OCI-LY1 (cell line): ENCODE results near the gene ANKS1A.
"Not testable (repeated sequence)": the region's sequence is repeated elsewhere in the genome, so short reads cannot be mapped to it uniquely, and the experiment has no call there.

Source experiments
- H2AFZ ChIP-seq: fragments of 200-600 bp; sonication (generic), shearing (Covaris generic); 2 replicates; pipeline ENCODE4 v1.6.0; 2014; ENCODE audit warnings: antibody characterized with exemption, mild to moderate bottlenecking, low read length
- H3F3A ChIP-seq: fragments of 200-600 bp; sonication (generic), shearing (Covaris generic); 2 replicates; pipeline ENCODE4 v1.6.0; 2014; ENCODE audit warnings: mild to moderate bottlenecking, antibody characterized with exemption, low read length, moderate library complexity; ENCODE audit not compliant: insufficient read depth
- H3K27ac ChIP-seq: fragments of 200-600 bp; sonication (generic); 2 replicates; pipeline ENCODE4 v1.5.1; 2014; ENCODE audit warnings: low read length, mixed run types, mild to moderate bottlenecking, low read depth; ENCODE audit not compliant: poor library complexity, severe bottlenecking
- H3K27me3 ChIP-seq: fragments of 200-600 bp; sonication (generic); 2 replicates; pipeline ENCODE4 v1.6.0; 2014; ENCODE audit warnings: antibody characterized with exemption, mild to moderate bottlenecking, low read length, moderate library complexity; ENCODE audit not compliant: insufficient read depth
- H3K36me3 ChIP-seq: fragments of 200-600 bp; sonication (generic); 2 replicates; pipeline ENCODE4 v1.6.1; 2014; ENCODE audit warnings: mild to moderate bottlenecking, antibody characterized with exemption, low read length, moderate library complexity, mixed read lengths; ENCODE audit not compliant: insufficient read depth
- H3K4me1 ChIP-seq: fragments of 200-600 bp; sonication (generic); 2 replicates; pipeline ENCODE4 v1.5.1; 2014; ENCODE audit warnings: mild to moderate bottlenecking, low read length, moderate library complexity; ENCODE audit not compliant: insufficient read depth, severe bottlenecking
- H3K4me2 ChIP-seq: fragments of 200-600 bp; sonication (generic), shearing (Covaris generic); 2 replicates; pipeline ENCODE4 v1.6.1; 2014; ENCODE audit warnings: low read length
- H3K4me3 ChIP-seq: fragments of 200-600 bp; sonication (generic); 2 replicates; pipeline ENCODE4 v1.5.1; 2014; ENCODE audit warnings: low read length, low read depth, mild to moderate bottlenecking, mixed read lengths; ENCODE audit not compliant: poor library complexity, severe bottlenecking
- H3K79me2 ChIP-seq: fragments of 200-600 bp; shearing (Covaris generic); 2 replicates; pipeline ENCODE4 v1.6.1; 2016; ENCODE audit warnings: mixed run types, low read length, mixed read lengths; ENCODE audit not compliant: insufficient read depth
- H3K9ac ChIP-seq: fragments of 200-600 bp; sonication (generic), shearing (Covaris generic); 2 replicates; pipeline ENCODE4 v1.6.1; 2014; ENCODE audit warnings: mild to moderate bottlenecking, low read length, mixed read lengths
- H3K9me2 ChIP-seq: fragments of 200-600 bp; sonication (generic), shearing (Covaris generic); 2 replicates; pipeline ENCODE4 v1.6.1; 2014; ENCODE audit warnings: low read depth, mild to moderate bottlenecking, low read length, mixed read lengths
- H3K9me3 ChIP-seq: fragments of 200-600 bp; shearing (Covaris generic); 2 replicates; pipeline ENCODE4 v1.6.1; 2014; ENCODE audit warnings: low read length, mixed read lengths
- H4K20me1 ChIP-seq: fragments of 200-600 bp; sonication (generic), shearing (Covaris generic); 2 replicates; pipeline ENCODE4 v1.6.0; 2016; ENCODE audit warnings: mild to moderate bottlenecking, low read length; ENCODE audit not compliant: insufficient read depth
- CTCF ChIP-seq: fragments of 200-600 bp; sonication (generic), shearing (Covaris generic); IDR thresholded peaks from 2 replicates; pipeline ENCODE4 v1.5.1; 2017; ENCODE audit warnings: mild to moderate bottlenecking, antibody characterized with exemption, low read length, moderate library complexity, mixed read lengths
- EZH2 ChIP-seq: fragments of 200-600 bp; sonication (generic), shearing (Covaris generic); IDR thresholded peaks from 2 replicates; pipeline ENCODE4 v1.8.0; 2017; ENCODE audit warnings: borderline replicate concordance, mixed run types, mild to moderate bottlenecking, antibody characterized with exemption, low read length, moderate library complexity, mixed read lengths

The ANKS1A gene

DNA sequence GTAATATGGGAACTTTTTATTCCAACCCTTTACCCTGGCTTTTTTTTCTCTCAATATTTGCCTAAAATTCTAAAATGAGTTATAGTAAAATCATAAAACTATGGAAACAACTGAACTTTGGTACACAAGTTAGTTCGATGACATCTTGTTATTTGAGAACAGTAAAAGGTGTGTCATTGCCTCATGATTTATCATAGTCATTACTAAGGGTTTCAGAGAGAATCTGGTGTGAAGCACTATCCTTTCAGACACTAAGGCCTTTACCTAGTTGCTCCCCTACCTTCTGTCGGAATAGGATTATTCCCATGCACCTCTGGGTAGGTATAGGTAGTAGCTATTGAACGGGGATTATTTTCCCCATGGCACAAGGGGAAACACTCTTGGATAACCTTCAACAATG is 12.6 kb upstream of the ANKS1A start:
- Histone ChIP-seq H3K9ac (no peak overlapping the region), H3K27ac (no peak overlapping the region), H3K36me3 (peaks cover 89% of the 10 kb centered on the region), H3K4me2 (no peak overlapping the region), H3K4me3 (no peak overlapping the region), H3K79me2 (no peaks in the 10 kb centered on the region), H3K9me2 (no peaks in the 10 kb centered on the region), H3F3A (no peaks in the 10 kb centered on the region), H3K9me3 (no peaks in the 10 kb centered on the region), H4K20me1 (no peaks in the 10 kb centered on the region), H3K27me3 (no peaks in the 10 kb centered on the region), H2AFZ (no peak overlapping the region), H3K4me1 (no peaks in the 10 kb centered on the region)
- TF ChIP-seq EZH2 (no peak), CTCF (no peak)

GRCh38 chr6:34877259-34877658 is 11.8 kb upstream of the ANKS1A start:
- no peaks in the 10 kb centered on the region for H3K9me2 ChIP-seq
- no peaks in the 10 kb centered on the region for H3K27me3 ChIP-seq
- no peak overlapping the region for H2AFZ ChIP-seq
- no peak overlapping the region for H3K4me2 ChIP-seq
- no peaks in the 10 kb centered on the region for H3K4me1 ChIP-seq
- no peak overlapping the region for H3K4me3 ChIP-seq
- H3K27ac ChIP-seq, result no peak overlapping the region
- no peaks in the 10 kb centered on the region for H3K9me3 ChIP-seq
- H3K36me3 ChIP-seq, result peaks cover 81% of the 10 kb centered on the region
- H3K9ac ChIP-seq, result no peak overlapping the region
- H3K79me2 ChIP-seq, result no peaks in the 10 kb centered on the region
- TF ChIP-seq CTCF (no peak), EZH2 (no peak)
- H4K20me1 ChIP-seq, result no peaks in the 10 kb centered on the region
- no peaks in the 10 kb centered on the region for H3F3A ChIP-seq

- Histone ChIP-seq H3K4me1 (no peaks in the 10 kb centered on the region), H2AFZ (no peak overlapping the region), H3K9me3 (no peaks in the 10 kb centered on the region), H3K27ac (no peak overlapping the region), H3K9ac (no peak overlapping the region), H3K36me3 (peaks cover 75% of the 10 kb centered on the region), H3K4me2 (no peak overlapping the region), H3F3A (no peaks in the 10 kb centered on the region), H3K4me3 (no peak overlapping the region), H3K27me3 (no peaks in the 10 kb centered on the region), H4K20me1 (no peaks in the 10 kb centered on the region), H3K79me2 (no peaks in the 10 kb centered on the region), H3K9me2 (no peaks in the 10 kb centered on the region)
- TF ChIP-seq EZH2, result no peak
- no peak for TF ChIP-seq CTCF
Observed at GRCh38 chr6:34877869-34878485, 11.1 kb upstream of the ANKS1A start.

DNA sequence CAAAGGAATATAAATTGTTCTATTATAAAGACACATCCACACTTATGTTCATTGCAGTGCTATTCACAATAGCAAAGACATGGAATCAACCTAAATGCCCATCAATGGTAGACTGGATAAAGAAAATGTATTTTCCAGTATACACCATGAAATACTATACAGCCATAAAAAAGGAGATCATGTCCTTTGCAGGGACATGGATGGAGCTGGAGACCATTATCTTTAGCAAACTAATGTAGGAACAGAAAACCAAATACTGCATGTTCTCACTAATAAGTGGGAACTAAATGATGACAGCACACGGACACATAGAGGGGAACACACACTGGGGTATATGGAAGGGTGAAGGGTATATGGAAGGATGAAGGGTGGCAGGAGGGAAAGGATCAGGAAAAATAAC is 5.0 kb upstream of the ANKS1A start:
- not testable (repeated sequence) for H2AFZ ChIP-seq, H3K79me2 ChIP-seq, H3K4me3 ChIP-seq, H3K4me2 ChIP-seq, H3K9me2 ChIP-seq, H4K20me1 ChIP-seq, H3K27ac ChIP-seq, H3F3A ChIP-seq, H3K27me3 ChIP-seq, H3K9ac ChIP-seq, H3K9me3 ChIP-seq
- H3K36me3 ChIP-seq, result peaks cover 35% of the 10 kb centered on the region
- H3K4me1 ChIP-seq, result peaks cover 16% of the 10 kb centered on the region
